ENCODE measurements around the gene UBE2H.

The UBE2H gene

GRCh38 chr7:129786825-129787563 is 165.8 kb downstream of the UBE2H start:
- H3K36me3 Mint-ChIP-seq, result no peaks in the 10 kb centered on the region
- no peak overlapping the region for H3K27ac Mint-ChIP-seq
- H3K27me3 Mint-ChIP-seq, result peaks cover 27% of the 10 kb centered on the region
- peaks cover 19% of the 10 kb centered on the region for H3K4me1 Mint-ChIP-seq
- ATAC-seq (ENCODE audit: low read depth), result no peak
- H3K4me3 Mint-ChIP-seq, result no peak overlapping the region
- no peak for DNase-seq (ENCODE audit: low spot score in 2 of 2)
- H3K9me3 Mint-ChIP-seq, result no peaks in the 10 kb centered on the region

- no peaks in the 10 kb centered on the region for H3K9me3 Mint-ChIP-seq
- H3K36me3 Mint-ChIP-seq, result no peaks in the 10 kb centered on the region
- no peak overlapping the region for H3K27ac Mint-ChIP-seq
- peaks cover 31% of the 10 kb centered on the region for H3K27me3 Mint-ChIP-seq
- H3K4me1 Mint-ChIP-seq, result peaks cover 27% of the 10 kb centered on the region
- ATAC-seq (ENCODE audit: low read depth), result peak; percentile 29
- peak in 1 of 2 donors; percentile 40 for DNase-seq (ENCODE audit: low spot score in 2 of 2)
- H3K4me3 Mint-ChIP-seq, result peak overlapping the region; percentile 57
Measured at GRCh38 chr7:129785685-129786514, 166.9 kb downstream of the UBE2H start.

DNA sequence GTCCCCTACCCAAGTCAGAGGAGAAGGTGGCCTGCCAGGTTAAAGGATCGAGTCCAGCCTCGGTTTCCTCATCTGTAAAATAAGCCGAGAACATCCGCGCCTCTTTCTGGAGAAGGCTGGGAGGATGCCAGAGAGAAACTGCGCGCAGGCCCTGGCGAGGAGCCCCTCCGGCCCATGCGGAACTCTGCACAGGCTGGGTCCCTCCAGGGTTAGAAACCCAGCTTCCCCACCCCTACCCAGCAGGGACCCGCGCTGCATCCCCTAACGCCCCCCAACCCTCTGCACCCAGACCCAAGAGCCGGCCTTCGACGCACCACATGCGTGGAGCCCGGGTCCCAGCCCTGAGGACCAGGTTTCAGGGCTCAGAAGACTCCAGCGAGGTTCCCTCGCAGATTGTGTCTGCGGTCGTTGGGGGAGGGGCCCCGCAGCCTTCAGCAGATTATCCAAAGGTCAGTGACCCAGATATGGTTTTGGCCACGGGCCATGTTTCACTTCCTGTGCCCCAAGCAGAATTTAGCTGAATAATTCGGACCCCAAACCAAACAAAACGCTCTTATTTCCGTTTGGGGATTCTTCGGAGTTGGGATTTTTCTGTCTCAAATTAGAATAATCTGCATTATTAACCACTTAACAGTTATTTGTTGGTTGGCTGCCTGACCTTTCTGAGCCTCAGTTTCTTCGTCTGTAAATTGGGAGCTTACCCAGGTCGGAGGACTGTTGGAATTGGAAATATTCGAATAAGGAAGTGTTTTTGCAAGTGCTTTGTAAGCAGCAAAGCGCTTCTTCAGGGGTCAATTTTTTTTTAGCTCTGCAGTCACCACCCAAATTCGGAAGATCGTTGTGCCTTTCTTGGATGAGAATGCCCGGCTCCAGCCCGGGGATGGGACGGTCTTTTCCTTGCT is 167.7 kb downstream of the UBE2H start:
- Mint-ChIP-seq H3K27me3 (peaks cover 28% of the 10 kb centered on the region), H3K9me3 (no peaks in the 10 kb centered on the region), H3K4me1 (peaks cover 27% of the 10 kb centered on the region), H3K36me3 (no peaks in the 10 kb centered on the region), H3K27ac (no peak overlapping the region), H3K4me3 (peak overlapping the region; percentile 57)
- DNase-seq (ENCODE audit: low spot score in 2 of 2) (no peak), ATAC-seq (ENCODE audit: low read depth) (no peak)

- no peak for ATAC-seq (ENCODE audit: low read depth)
- Mint-ChIP-seq H3K36me3 (no peaks in the 10 kb centered on the region), H3K9me3 (no peaks in the 10 kb centered on the region), H3K27ac (no peak overlapping the region), H3K4me1 (peaks cover 27% of the 10 kb centered on the region), H3K27me3 (peaks cover 26% of the 10 kb centered on the region), H3K4me3 (no peak overlapping the region)
- no peak for DNase-seq (ENCODE audit: low spot score in 2 of 2)
Measured at GRCh38 chr7:129784437-129784782, 168.3 kb downstream of the UBE2H start.

DNA sequence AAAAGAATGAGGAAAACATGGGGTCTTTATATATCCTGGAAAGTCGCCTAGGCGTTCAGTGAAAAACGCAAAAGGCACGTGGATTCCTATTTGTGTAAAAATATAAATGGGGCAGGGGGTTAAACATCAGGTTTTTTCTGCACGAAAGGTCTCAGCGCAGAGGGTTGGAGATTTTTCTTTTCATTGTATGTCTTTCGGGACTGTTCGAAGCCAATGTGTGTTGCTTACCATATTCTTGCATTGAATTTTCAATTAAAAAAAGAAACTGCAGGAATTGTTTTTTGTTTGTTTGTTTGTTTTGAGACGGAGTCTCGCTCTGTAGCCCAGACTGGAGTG is 169.2 kb downstream of the UBE2H start:
- peaks cover 30% of the 10 kb centered on the region for H3K4me1 Mint-ChIP-seq
- H3K27me3 Mint-ChIP-seq, result peaks cover 22% of the 10 kb centered on the region
- H3K27ac Mint-ChIP-seq, result no peak overlapping the region
- no peak for ATAC-seq (ENCODE audit: low read depth)
- no peak overlapping the region for H3K4me3 Mint-ChIP-seq
- no peaks in the 10 kb centered on the region for H3K9me3 Mint-ChIP-seq
- DNase-seq (ENCODE audit: low spot score in 2 of 2), result no peak
- no peaks in the 10 kb centered on the region for H3K36me3 Mint-ChIP-seq

- Mint-ChIP-seq H3K9me3 (no peaks in the 10 kb centered on the region), H3K27me3 (peaks cover 22% of the 10 kb centered on the region), H3K4me3 (peak overlapping the region; percentile 69), H3K4me1 (peaks cover 31% of the 10 kb centered on the region), H3K36me3 (no peaks in the 10 kb centered on the region), H3K27ac (peak overlapping the region; percentile 17)
- DNase-seq (ENCODE audit: low spot score in 2 of 2), result no peak
- ATAC-seq (ENCODE audit: low read depth), result no peak
Measured at GRCh38 chr7:129782818-129783583, 169.8 kb downstream of the UBE2H start.

DNA sequence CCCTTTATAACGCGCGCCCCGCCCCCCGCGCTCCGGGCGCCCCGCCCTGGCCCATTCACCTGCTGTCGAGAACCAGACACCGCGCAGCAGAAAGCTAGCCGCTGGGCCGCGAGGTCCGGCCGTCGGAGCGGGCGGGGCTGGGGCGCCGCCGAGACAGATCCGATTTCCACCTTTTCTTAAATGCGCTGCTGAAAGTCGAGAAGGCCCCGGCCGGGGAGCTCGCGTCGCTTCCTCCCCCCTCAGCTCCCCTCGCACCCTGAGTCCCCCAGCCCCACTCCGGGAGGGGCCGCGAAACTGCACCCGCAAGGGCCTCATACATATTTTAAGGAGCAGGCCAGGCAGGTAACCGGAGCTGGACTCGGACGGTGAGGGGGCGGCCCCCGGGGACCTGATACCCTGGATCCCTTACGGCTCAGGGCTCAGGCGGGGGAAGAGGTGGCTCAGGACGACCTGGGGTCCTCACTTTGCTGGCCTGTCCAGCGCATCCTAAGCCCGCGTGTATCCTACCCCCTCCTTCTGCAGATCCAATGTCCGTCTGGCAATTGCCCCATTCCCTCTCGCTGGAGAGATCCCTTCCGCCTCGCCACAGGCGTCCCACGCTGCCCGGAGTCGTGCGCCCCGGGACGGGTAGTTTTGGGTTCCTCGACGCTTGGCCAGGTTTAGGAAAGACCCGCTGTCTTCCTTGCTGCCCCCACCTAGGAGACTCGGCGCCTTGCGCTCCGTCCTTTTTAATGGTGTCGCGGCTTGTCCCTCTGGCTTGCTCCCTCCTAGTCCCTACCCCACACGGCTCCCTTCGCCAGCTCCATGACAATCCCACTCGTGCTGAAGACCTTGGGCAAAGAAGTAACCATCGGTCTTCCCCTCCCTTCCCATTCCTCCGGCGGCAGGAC is 170.6 kb downstream of the UBE2H start:
- DNase-seq (ENCODE audit: low spot score in 2 of 2) (no peak), ATAC-seq (ENCODE audit: low read depth) (no peak)
- Mint-ChIP-seq H3K27ac (peak overlapping the region; percentile 17), H3K36me3 (no peaks in the 10 kb centered on the region), H3K4me1 (peaks cover 31% of the 10 kb centered on the region), H3K27me3 (peaks cover 25% of the 10 kb centered on the region), H3K9me3 (no peaks in the 10 kb centered on the region), H3K4me3 (peak overlapping the region; percentile 86)

DNA sequence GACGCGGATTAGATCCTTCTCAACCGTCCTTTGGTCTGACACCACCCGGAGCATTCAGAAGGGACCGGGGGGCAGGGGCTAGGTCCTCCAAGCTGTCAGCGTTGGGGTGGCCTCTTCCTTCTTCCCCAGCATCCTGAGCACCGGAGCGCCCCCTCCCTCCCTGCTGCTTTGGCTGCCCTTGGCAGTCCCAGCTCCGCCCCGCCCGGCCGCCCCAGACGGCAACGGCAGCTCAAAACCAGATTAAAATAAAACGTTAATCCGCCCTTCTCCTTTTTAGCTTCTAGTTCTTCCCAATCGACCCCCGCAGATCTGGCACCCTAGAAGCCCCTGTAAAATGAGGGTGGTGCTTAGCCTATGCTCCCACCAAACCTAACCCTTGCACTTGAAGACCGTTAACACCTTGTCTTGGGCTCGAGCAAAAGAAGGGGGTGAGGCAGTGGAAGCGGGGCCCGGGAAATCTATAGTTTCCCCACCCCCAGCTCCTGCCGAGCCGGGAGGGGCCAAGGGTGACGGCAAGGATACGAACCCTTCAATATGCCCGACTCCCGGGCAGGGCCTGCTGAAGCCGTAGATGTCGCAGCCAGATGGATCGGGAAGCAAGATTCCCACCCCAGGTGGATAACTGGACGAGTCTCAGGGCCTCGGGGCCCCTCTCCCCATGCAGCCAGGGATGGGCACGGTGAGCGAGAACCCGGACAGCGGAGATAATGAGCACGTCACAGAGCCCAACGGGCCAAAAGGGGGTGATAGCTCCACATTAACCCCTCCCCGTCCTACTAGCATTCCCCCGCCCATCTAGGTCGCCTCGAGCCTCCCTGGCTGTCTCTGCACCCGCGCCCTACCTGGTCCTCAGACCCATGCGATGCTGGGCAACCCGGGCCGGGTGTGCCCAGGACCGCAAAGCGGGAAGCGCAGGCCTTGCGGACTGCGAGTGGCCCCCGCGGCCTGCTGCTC is 171.5 kb downstream of the UBE2H start:
- H3K4me3 Mint-ChIP-seq, result peak overlapping the region; percentile 86
- DNase-seq (ENCODE audit: low spot score in 2 of 2), result peak; percentile 23 to 41
- peaks cover 31% of the 10 kb centered on the region for H3K4me1 Mint-ChIP-seq

More for the DNA sequence above, 171.5 kb downstream of the UBE2H start:
- ATAC-seq (ENCODE audit: low read depth), result no peak
- no peaks in the 10 kb centered on the region for H3K36me3 Mint-ChIP-seq
- peaks cover 25% of the 10 kb centered on the region for H3K27me3 Mint-ChIP-seq
- no peaks in the 10 kb centered on the region for H3K9me3 Mint-ChIP-seq
- peak overlapping the region; percentile 40 for H3K27ac Mint-ChIP-seq

All from memory B cell (primary cell).